Loucy (cell line): ENCODE data around the gene S1PR5.

Source experiments
- CTCF ChIP-seq: fragments of 200-600 bp; sonication (generic); conservative IDR thresholded peaks from 2 replicates; pipeline ENCODE4 v1.5.1; 2014; ENCODE audit warnings: mild to moderate bottlenecking, antibody characterized with exemption, low read length
- EZH2phosphoT487 ChIP-seq: fragments of 200-600 bp; IDR thresholded peaks from 2 replicates; pipeline ENCODE4 v1.6.1; 2018; ENCODE audit warnings: antibody characterized with exemption, mild to moderate bottlenecking, moderate library complexity, borderline replicate concordance

GRCh38 chr19:10543420-10544241, 26.4 kb upstream of the S1PR5 start, which contains the start of gene ATG4D:
- TF ChIP-seq CTCF (no peak), EZH2phosphoT487 (no peak)
